Activated gamma-delta T cell (primary cell): ENCODE results near the gene HS3ST3A1.
"Not testable (repeated sequence)": the region's sequence is repeated elsewhere in the genome, so short reads cannot be mapped to it uniquely, and the experiment has no call there.

ENCODE experiments used
- DNase-seq: peaks from one replicate; lab custom pipeline; 2025; lab: John Stamatoyannopoulos, UW

HS3ST3A1 gene

DNA sequence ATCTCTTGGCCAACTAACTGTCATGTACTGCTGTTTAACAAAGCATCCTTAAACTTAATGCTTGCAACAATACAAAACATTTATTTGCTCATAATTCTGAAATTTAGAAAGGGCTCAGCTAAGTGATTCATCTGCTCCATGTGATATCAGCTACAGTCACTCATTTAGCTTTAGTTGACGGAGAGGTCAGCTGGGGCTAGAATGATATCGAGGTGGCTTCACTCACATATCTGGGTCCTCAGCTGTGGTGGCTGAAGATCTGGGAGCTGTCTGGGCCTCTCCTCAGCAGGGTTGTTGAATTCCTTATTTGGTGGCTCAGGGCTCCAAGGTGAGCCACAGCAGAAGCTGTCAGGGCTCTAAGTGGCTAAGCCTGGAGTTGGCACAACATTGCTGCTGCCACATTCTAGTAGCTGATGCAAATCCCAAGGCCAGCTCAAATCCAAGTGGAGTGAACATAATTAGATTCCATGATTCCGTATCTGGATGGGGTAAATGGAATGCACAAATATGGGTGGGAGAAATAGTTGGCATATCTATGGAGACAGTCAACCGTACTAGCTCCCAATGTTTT lies 62.8 kb downstream of the HS3ST3A1 start:
- no peak for DNase-seq

DNA sequence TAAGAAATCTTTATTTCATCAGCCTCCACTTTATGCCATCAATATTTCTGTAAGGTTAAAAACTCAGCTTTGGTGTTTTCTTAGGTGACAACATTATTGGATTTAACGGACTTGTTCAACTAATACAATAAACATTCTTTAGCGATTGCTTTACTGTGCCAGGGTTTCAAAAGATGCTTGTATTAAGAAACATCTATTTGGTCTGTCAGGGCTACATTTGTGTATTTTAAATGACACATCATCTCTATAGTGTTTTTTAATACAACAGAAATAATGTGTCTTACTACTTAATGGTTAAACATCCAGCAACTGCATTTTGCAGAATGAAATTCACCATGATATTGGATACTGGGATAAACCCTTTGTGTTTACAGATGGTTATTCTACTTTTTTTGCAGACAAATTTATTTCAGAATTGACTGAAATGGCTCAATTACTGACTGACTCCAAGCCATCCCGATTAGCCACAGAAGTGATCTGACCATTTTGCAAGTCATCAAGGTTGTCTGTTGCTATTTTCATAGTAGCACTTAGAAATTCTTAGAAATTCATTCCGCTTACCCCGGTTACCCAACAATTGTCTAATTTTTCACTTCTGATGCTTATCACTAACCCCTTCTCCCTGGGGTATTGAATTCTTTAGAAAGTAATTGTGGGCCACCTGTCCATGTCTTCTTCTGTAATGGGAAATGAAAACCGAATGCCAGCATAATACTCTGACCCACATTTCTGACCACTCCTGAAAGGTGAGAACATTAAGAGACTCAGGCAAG lies 63.7 kb downstream of the HS3ST3A1 start:
- DNase-seq: no peak

GRCh38 chr17:13537167-13537731 lies 64.5 kb downstream of the HS3ST3A1 start:
- DNase-seq: no peak

GRCh38 chr17:13534946-13535345 lies 66.8 kb downstream of the HS3ST3A1 start:
- DNase-seq: no peak

DNA sequence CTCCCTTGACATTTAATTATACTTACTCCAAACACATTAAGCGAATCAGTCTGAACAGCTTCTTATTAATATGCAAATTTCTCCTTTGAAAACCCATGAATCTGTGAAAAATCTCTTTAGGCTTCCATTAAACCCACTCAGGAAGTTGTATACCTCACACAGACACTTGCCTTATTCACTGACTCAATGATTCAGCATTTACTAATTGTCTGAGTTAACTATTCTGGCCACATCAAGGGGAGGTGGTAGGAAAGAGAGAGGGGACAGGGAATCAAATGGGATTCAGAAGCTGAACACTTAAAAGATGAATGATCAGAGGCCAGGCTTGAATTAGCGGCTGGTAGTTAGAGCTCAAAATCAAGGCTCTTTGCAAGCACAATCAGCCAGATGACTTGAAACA lies 70.0 kb downstream of the HS3ST3A1 start:
- no peak for DNase-seq

DNA sequence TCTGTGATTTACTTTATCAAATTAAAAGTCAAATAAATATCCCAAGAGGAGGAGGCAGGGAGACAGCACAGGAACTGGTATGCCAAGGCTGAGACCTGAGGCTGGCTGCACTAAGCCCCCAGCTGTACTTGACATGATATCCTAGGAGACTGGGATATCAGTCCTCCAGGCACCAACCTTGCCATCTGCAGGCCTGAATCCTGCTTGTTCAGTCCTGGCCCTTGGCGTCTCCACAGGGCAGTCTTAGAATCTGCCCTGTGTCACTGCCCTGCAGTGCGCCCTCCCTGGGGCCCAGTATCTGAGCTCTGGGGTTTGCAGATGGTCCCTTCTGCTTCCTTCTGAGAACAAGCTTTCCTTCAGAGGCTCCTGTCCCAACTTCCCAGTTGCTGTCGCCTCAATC lies 75.9 kb downstream of the HS3ST3A1 start:
- no peak for DNase-seq

DNA sequence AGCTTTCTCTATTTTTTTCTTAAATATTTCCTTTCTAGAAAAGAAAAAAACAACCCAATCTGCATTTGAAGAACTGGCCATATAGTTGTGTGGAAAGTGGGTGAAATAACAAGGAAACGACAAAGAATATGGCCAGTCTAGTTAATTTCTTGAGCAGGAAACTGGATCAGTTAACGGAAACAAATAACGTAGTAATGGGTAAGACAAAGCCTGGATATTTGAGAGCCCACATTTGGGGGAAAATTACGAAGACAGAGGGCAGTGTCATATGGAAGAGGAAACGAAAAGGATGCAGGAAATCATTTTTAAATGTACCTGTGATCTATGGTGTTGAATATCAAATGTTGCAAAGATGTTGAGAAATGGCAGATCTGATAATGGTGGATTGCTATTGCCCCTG lies 78.6 kb downstream of the HS3ST3A1 start:
- DNase-seq: no peak

DNA sequence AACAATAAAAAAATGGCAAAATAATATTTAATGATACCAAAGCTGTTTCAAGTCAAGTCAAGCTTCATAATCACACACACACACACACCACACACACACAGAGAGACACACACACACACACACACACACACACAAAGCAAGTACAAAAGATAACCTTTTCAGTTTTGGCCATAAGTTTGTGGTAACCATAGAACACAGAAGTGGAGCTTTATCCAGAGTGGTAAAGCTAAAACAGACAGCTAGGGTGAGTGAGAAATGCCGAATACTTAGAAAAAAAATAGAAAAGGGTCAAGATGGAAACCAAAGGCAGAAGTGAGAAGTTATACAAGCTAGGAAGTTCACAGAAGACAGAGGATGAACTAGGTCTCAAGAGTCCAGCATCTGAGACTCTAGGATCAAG lies 79.0 kb downstream of the HS3ST3A1 start:
- DNase-seq: no peak

DNA sequence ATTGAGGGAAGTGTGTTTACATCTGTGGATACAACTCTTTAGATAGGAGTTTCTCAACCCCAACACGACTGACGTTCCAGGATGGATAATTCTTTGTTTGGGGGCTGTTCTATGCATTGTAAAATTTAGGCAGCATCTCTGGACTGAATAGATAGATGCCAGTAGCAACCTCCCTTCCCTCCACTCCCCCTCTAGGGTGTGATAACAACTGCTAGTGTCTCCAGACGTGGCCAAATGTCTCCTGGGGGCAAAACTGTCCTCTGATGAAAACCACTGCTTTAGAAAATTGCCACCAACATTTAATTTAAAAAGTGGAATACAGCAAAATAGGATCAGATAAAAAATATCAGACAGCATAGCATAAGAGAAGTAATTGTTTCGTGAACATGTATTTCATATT lies 79.9 kb downstream of the HS3ST3A1 start:
- DNase-seq: no peak

DNA sequence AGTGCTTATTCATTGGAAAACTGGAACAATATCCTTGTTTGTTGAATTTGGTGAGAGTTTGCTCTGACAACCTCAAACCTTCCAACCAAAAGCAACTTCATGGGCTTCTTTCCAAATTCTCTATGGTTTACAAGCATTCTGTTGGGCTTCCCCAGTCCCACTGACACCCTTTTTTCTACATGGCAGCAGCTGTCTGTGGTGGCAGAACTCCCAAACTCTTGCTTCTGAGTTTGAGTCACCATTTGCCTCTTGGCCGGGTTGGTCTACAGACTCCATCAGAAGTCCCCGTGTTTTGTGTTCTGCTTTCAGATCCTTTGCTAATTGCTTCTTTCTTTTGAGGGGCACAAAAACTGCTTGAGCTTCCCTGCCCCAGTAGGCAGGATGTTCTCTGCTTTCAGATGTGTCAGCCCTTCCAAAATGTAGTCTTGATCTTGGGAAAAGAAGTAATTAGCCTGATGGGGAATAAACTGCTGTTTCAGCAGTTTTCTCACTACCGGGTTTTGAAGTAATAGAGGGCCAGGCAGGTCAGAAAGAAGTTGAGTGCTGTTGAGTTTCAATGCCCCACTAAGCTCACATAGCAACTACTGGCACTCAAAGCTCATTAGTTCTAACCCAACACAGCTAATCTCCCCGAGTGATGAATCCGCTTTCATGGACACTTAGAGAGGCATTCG lies 80.7 kb downstream of the HS3ST3A1 start:
- no peak for DNase-seq

DNA sequence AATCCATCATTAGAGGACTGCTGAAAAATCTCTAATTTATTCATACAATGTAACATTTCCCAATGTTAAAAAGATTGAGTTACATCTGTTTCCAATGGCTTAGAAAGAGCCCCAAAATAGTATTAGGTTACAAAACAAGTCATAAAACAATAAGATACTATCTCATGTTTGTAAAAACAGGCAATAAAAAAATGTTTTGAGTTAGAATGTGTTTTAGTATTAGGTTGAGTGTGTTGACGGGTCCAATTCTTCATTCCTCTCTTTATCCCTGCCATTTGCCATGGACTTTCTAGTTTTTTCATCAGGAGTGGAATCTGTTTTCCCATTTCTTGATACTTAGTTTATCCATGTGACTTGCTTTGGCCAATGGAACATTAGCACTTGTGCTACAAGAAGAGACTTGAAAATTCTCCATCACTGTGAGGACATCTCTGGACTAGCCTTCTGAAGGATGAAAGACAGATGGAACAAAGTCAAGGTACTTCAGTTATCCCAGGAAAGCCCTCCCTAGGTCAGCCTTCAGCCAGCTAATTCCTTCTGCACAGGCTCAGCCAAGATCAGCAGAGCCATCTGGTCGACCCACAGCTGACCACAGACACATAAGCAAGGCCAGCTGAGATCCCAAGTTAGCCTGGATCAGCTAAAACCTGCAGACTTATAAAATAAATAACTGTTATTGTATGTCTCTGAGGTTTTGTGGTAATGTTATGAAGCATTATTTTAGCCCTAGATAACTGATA lies 83.3 kb downstream of the HS3ST3A1 start:
- DNase-seq: no peak

- no peak for DNase-seq
Observed at GRCh38 chr17:13513039-13513405, 88.7 kb downstream of the HS3ST3A1 start.

DNA sequence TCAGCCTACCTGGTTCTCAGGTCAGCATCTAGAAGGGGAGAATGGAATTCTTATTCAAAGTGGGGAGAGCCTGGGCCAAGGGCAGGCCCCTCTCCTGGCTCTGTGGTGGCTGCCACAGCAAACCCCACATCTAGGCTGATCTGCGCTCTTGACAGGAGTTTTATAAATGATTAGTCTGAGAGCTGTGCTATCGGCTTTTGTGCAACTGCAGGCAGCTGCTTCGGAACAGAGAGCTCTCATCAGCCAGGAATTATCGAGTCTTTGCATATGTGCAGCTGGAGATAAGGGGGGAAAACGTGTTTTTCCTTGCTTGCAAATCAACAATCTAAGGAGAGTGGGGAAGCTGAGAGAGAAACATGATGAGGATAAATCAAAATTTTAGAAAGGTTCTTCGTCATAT lies 91.7 kb downstream of the HS3ST3A1 start:
- no peak for DNase-seq

DNA sequence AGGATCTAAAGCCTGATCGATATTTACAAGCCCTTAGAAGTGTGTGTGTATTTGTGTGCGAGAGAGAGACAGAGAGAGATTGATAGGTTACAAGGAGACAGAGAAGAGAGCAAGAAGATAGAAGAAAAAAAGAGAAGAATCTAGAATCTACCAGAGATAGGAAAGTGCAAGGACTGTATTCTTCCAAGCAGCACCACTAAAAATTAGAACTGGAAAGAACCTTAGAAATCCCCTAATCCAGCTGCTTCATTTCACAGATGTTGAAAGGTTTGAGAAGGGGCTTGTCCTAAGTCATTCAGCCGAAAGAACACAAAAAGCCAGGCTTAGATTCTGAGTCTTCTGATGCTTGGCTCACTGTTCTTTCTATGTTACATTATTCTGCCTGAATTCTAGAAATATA lies 92.2 kb downstream of the HS3ST3A1 start:
- no peak for DNase-seq

DNA sequence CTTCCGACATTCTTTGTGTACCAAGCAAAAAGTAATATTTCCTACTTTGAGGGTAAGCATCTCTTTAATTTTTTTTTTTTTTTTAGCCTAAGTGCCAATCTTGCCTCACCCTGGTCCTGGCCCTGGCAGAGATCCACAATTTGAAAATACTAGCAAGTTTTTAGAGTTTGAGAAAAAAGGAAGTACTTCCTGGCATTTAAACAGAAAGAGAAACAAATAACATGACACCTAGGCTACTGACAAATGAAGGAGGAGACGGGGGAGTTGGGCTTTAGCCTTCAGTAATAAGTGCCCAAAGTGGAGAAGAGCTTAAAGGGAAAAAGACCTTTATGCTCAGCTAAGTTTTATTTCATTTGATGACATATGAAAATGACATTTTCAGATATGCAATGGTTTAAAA lies 92.8 kb downstream of the HS3ST3A1 start:
- DNase-seq: no peak

GRCh38 chr17:13503526-13503925 lies 98.2 kb downstream of the HS3ST3A1 start:
- DNase-seq: no peak

DNA sequence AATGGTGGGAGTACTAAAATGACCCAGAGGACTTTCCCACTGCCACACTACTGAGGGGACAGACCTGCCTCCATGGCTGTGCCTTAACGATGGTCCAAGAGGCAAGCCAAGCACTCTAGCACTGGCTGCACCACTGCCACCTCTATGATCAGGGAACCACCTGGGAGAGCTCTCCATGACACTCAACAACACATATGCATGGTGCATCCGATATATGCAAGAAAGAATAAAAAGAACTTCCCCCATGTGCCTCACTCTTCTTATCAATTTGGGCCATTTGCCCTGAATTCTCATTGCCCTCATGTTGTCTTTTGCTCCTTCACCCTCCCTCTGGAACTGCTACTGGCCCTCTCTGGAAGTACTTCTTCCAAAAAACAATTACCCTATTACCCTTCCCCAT lies 99.5 kb downstream of the HS3ST3A1 start:
- no peak for DNase-seq

DNA sequence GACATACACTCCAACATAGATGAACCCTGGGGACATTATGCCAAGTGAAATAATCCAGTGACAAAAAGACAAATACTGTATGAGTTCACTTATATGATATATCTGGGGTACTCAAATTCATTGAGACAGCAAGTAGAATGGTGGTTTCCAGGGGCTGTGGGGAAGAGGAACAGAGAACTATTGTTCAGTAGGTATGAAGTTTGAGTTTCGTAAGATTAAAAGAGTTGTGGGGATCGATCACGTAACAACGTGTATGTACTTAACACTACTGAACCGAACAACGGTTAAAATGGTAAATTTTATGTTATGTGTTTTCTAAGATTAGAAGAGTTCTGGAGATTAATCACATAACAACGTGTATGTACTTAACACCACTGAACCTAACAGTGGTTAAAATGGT lies 100.8 kb downstream of the HS3ST3A1 start:
- no peak for DNase-seq

GRCh38 chr17:13498184-13498583 lies 103.5 kb downstream of the HS3ST3A1 start:
- no peak for DNase-seq

DNA sequence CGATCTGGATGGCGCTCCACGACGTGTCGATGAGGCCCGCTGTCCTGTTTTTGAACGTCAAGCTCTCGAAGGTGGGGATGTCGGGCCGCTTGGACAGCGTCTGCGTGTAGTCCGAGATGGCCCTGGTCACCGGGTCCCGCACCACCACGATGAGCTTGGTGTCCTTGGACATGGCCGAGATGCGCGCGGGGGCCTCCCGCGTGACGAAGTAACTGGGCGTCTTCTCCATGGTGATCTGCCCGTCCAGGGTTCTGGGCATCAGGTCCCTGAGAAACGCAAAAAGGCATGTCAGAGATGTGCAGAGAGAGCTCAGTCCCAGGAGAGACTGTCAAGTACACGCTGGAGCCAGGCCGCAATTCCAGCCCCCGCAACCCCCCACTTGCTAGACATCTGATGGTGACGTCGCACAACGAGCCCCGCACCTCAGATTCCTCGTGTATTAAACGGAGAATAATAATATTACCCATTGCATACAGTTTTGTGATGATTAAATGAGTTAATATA lies 105.1 kb downstream of the HS3ST3A1 start:
- DNase-seq: not testable (repeated sequence)

DNA sequence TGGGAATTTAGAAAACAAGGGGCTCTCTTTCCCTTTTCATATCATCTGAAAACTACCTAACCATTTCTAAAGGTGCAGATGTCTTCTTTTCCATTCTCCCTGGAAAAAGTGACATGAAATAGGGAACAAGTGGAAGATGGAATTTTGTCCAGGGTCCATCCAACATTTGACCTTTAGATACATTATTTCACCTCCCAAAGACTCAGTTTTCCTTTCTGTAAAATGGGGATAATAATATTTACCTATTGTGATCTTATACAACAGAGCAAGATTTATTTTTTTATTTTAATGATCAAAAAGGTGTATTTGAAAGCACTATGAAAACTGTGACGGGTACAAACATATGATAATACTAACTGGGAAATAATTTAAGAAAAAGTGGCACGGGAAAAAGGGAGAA lies 106.3 kb downstream of the HS3ST3A1 start:
- no peak for DNase-seq

- DNase-seq: no peak
Observed at GRCh38 chr17:13492737-13493122, 109.0 kb downstream of the HS3ST3A1 start.
